Stimulated activated CD8-positive, alpha-beta memory T cell treated with anti-CD3 and anti-CD28 coated beads, Interleukin-2, amount 100 ng/mL, for 1 hour (primary cell): ENCODE results near the gene KLHL21.

ENCODE experiments used
- DNase-seq, 2 donors: peaks; one replicate each; pipeline ENCODE4 v3.0.0-alpha.2; 2020; ENCODE audit warnings: low read depth in 2 of 2

Gene KLHL21

GRCh38 chr1:6554907-6555778, 47.5 kb downstream of the KLHL21 start, which contains the start of gene TAS1R1:
Gene TAS1R1, plus strand, starts transcription at chr1:6555307. Its CDS starts 67 bp downstream, at chr1:6555374.
- DNase-seq, result no peak

GRCh38 chr1:6554031-6554906, 48.4 kb downstream of the KLHL21 start, which contains the start of gene NOL9:
Gene NOL9, minus strand, starts transcription at chr1:6554513. Its CDS starts 11 bp downstream, at chr1:6554502.
- DNase-seq, result peak; percentile 87 to 91

- DNase-seq, result no peak
Measured at GRCh38 chr1:6547301-6547700, 55.4 kb downstream of the KLHL21 start.

GRCh38 chr1:6546326-6546725, 56.3 kb downstream of the KLHL21 start:
- no peak for DNase-seq

GRCh38 chr1:6545276-6546112, 57.2 kb downstream of the KLHL21 start:
- no peak for DNase-seq

- DNase-seq, result no peak
Measured at GRCh38 chr1:6544831-6545230, 57.8 kb downstream of the KLHL21 start.
